HL-60 (cell line): ENCODE data around the gene TMEM192.

Experiments used
- DNase-seq, 2 experiments: peaks; one replicate each; pipeline ENCODE4 v3.0.0-alpha.2; 2010 to 2020; ENCODE audit warnings: low read depth in 1 of 2, low spot score in 1 of 2
- H3K27ac ChIP-seq: fragments of 250-450 bp; sonication (Bioruptor Pico); replicated peaks from 2 replicates; pipeline ENCODE4 v1.5.1; 2020; ENCODE audit warnings: mild to moderate bottlenecking, moderate library complexity
- H3K27me3 ChIP-seq: fragments of 250-450 bp; sonication (Bioruptor Pico); 2 replicates; pipeline ENCODE4 v1.5.1; 2021; ENCODE audit warnings: mild to moderate bottlenecking, moderate library complexity; ENCODE audit not compliant: insufficient read depth, poor library complexity, severe bottlenecking
- H3K4me3 ChIP-seq: replicated peaks from 2 replicates; pipeline ENCODE4 v1.5.1; 2011; ENCODE audit warnings: mild to moderate bottlenecking, control low read depth, low read length; ENCODE audit not compliant: insufficient read depth
- GABPA ChIP-seq: IDR thresholded peaks from 2 replicates; pipeline ENCODE4 v1.6.1; 2012; ENCODE audit warnings: low read depth
- POLR2AphosphoS5 ChIP-seq: IDR thresholded peaks from 2 replicates; pipeline ENCODE4 v1.6.1; 2012; ENCODE audit warnings: low read depth
- SPI1 ChIP-seq: IDR thresholded peaks from 2 replicates; pipeline ENCODE4 v1.6.1; 2012; ENCODE audit warnings: low read depth, mild to moderate bottlenecking, borderline replicate concordance
- TF ChIP-seq, protein P1 (sequence below): IDR thresholded peaks from 2 replicates; pipeline ENCODE4 v1.6.1; 2012; ENCODE audit warnings: low read depth; ENCODE audit not compliant: insufficient replicate concordance
- TF ChIP-seq, protein P2 (sequence below): IDR thresholded peaks from one replicate; pipeline ENCODE4 v1.5.1; 2011; ENCODE audit warnings: low read length, control low read depth, inconsistent platforms; ENCODE audit not compliant: insufficient read depth

Gene TMEM192

GRCh38 chr4:165106518-165106917, 6.1 kb downstream of the TMEM192 start:
- TF ChIP-seq, protein P1, sequence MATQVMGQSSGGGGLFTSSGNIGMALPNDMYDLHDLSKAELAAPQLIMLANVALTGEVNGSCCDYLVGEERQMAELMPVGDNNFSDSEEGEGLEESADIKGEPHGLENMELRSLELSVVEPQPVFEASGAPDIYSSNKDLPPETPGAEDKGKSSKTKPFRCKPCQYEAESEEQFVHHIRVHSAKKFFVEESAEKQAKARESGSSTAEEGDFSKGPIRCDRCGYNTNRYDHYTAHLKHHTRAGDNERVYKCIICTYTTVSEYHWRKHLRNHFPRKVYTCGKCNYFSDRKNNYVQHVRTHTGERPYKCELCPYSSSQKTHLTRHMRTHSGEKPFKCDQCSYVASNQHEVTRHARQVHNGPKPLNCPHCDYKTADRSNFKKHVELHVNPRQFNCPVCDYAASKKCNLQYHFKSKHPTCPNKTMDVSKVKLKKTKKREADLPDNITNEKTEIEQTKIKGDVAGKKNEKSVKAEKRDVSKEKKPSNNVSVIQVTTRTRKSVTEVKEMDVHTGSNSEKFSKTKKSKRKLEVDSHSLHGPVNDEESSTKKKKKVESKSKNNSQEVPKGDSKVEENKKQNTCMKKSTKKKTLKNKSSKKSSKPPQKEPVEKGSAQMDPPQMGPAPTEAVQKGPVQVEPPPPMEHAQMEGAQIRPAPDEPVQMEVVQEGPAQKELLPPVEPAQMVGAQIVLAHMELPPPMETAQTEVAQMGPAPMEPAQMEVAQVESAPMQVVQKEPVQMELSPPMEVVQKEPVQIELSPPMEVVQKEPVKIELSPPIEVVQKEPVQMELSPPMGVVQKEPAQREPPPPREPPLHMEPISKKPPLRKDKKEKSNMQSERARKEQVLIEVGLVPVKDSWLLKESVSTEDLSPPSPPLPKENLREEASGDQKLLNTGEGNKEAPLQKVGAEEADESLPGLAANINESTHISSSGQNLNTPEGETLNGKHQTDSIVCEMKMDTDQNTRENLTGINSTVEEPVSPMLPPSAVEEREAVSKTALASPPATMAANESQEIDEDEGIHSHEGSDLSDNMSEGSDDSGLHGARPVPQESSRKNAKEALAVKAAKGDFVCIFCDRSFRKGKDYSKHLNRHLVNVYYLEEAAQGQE, result no peak
- TF ChIP-seq, protein P2, sequence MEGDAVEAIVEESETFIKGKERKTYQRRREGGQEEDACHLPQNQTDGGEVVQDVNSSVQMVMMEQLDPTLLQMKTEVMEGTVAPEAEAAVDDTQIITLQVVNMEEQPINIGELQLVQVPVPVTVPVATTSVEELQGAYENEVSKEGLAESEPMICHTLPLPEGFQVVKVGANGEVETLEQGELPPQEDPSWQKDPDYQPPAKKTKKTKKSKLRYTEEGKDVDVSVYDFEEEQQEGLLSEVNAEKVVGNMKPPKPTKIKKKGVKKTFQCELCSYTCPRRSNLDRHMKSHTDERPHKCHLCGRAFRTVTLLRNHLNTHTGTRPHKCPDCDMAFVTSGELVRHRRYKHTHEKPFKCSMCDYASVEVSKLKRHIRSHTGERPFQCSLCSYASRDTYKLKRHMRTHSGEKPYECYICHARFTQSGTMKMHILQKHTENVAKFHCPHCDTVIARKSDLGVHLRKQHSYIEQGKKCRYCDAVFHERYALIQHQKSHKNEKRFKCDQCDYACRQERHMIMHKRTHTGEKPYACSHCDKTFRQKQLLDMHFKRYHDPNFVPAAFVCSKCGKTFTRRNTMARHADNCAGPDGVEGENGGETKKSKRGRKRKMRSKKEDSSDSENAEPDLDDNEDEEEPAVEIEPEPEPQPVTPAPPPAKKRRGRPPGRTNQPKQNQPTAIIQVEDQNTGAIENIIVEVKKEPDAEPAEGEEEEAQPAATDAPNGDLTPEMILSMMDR, result no peak
- TF ChIP-seq POLR2AphosphoS5 (no peak), GABPA (no peak), SPI1 (no peak)
- H3K27me3 ChIP-seq, result no peaks in the 10 kb centered on the region
- no peak overlapping the region for H3K27ac ChIP-seq

DNA sequence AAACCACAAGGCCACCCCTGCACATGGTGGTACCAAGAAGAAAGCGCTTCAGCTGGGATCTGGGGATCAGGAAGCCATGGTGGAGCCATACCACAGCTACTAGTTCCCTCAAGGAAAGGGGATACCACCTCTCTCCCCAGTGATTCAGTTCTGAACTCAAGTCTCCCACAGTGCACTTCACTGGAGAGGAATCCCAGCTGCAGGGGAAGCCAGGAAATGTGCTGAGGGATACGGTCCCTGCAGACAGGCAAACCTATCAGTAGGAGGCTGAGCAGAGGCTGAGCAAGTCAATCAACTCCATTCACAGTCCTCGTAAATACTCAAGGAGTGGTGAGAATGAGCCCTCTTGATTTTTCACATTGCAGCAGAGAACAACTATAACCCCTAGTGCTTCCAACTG, 11.0 kb downstream of the TMEM192 start:
- TF ChIP-seq, protein P1, result no peak
- no peak for TF ChIP-seq GABPA
- TF ChIP-seq SPI1, result no peak
- TF ChIP-seq POLR2AphosphoS5, result no peak
- TF ChIP-seq, protein P2, result no peak
- Histone ChIP-seq H3K27me3 (no peaks in the 10 kb centered on the region), H3K4me3 (no peak overlapping the region), H3K27ac (no peak overlapping the region)
- no peak for DNase-seq

More at GRCh38 chr4:165106518-165106917, 6.1 kb downstream of the TMEM192 start:
- no peak overlapping the region for H3K4me3 ChIP-seq
- DNase-seq, result no peak

GRCh38 chr4:165096776-165097175, 15.9 kb downstream of the TMEM192 start:
- H3K27me3 ChIP-seq, result no peaks in the 10 kb centered on the region
- H3K27ac ChIP-seq, result no peak overlapping the region
- TF ChIP-seq GABPA (no peak), SPI1 (no peak), POLR2AphosphoS5 (no peak)
- TF ChIP-seq, protein P1, result no peak
- TF ChIP-seq, protein P2, result no peak
- no peak overlapping the region for H3K4me3 ChIP-seq
- DNase-seq, result no peak
